Gastrocnemius medialis (tissue), 4 donors: ENCODE data around the gene RBM7. TPM values are rescaled to one million over a fixed set of nuclear protein-coding genes. Genes with fewer than 3 reads are reported as not detected.

Experiments used
- ATAC-seq, 2 donors: fragments of 150-250 bp; one replicate each; pipeline ENCODE4 v1.9.1; 2016
- DNase-seq, 2 donors: peaks; one replicate each; pipeline ENCODE4 v3.0.0-alpha.2; 2019
- H3K27ac ChIP-seq, 4 donors: fragments of 200-600 bp; sonication (generic); 1 replicate in 1 of 4; 2 replicates in 3 of 4; pipeline ENCODE4 v1.5.1; 2016 to 2018; ENCODE audit warnings: mild to moderate bottlenecking in 2 of 4, moderate library complexity in 1 of 4
- H3K27me3 ChIP-seq, 3 donors: fragments of 200-600 bp; sonication (generic) in 2 of 3; 1 replicate in 1 of 3; 2 replicates in 2 of 3; pipeline versions ENCODE4 v1.5.1 to v1.6.0; 2016 to 2019; ENCODE audit warnings: mild to moderate bottlenecking in 1 of 3, moderate library complexity in 1 of 3
- H3K36me3 ChIP-seq, 2 donors: fragments of 200-600 bp; sonication (generic) in 1 of 2; one replicate each; pipeline ENCODE4 v1.5.1; 2017 to 2018
- H3K4me1 ChIP-seq, 2 donors: fragments of 200-600 bp; sonication (generic) in 1 of 2; one replicate each; pipeline ENCODE4 v1.5.1; 2016 to 2017; ENCODE audit warnings: mild to moderate bottlenecking in 2 of 2
- H3K4me3 ChIP-seq, 4 donors: fragments of 200-600 bp; sonication (generic) in 3 of 4; 1 replicate in 1 of 4; 2 replicates in 3 of 4; pipeline ENCODE4 v1.5.1; 2016 to 2019; ENCODE audit warnings: mild to moderate bottlenecking in 2 of 4
- H3K9me3 ChIP-seq, 3 donors: fragments of 200-600 bp; sonication (generic) in 2 of 3; 1 replicate in 1 of 3; 2 replicates in 2 of 3; pipeline ENCODE4 v1.5.1; 2016 to 2019
- CTCF ChIP-seq, 5 experiments: fragments of 450-650 bp in 3 of 5; fragments of 200-600 bp in 2 of 5; sonication (generic) in 2 of 5; IDR thresholded peaks in 4 of 5; conservative IDR thresholded peaks in 1 of 5; 1 replicate in 4 of 5; 2 replicates in 1 of 5; pipeline ENCODE4 v1.5.1; 2016 to 2019; ENCODE audit warnings: antibody characterized with exemption in 5 of 5, mild to moderate bottlenecking in 3 of 5, moderate library complexity in 3 of 5
- POLR2A ChIP-seq, 2 donors: fragments of 450-650 bp; IDR thresholded peaks; one replicate each; pipeline ENCODE4 v1.6.1; 2017; ENCODE audit warnings: antibody characterized with exemption in 2 of 2, mild to moderate bottlenecking in 2 of 2, moderate library complexity in 2 of 2
- in situ Hi-C, 4 donors: fragments of 200-750 bp; cut with MboI; loops; one replicate each; pipeline versions ENCODE4 v1.15.0 to v1.8.0; 2017; ENCODE audit warnings: low sequenced_read_pairs in 4 of 4
- intact Hi-C: fragments of 100-400 bp; cut with DNase I; formaldehyde crosslinking; loops from one replicate; pipeline ENCODE4 v1.15.1; 2023; ENCODE audit warnings: low total_unique reads
- total RNA-seq, 4 donors: library from RNA; depleted of rRNA; stranded (reverse); fragments of >200 nt; gene quantifications; one replicate each; pipeline versions ENCODE4 v1.1.0 to v1.2.3, GENCODE V29; 2016

The RBM7 gene
- total RNA-seq, 4 donors from 2014 or later, result 6.2 to 14.9 (median 11.6) TPM

GRCh38 chr11:114392735-114393667 lies 7.5 kb upstream of the RBM7 start:
- ATAC-seq (no peak), DNase-seq (no peak)
- Histone ChIP-seq H3K27me3 (peaks cover 0 to 2% (median 0%) of the 10 kb centered on the region in 3 donors), H3K36me3 (no peaks in the 10 kb centered on the region), H3K27ac (no peak overlapping the region), H3K4me1 (no peaks in the 10 kb centered on the region), H3K4me3 (no peak overlapping the region), H3K9me3 (no peaks in the 10 kb centered on the region)
- in situ Hi-C loops (no loop called here), intact Hi-C loops (no loop called here)
- no peak for TF ChIP-seq CTCF (IDR thresholded peaks at IDR 0.05 in 4 of 5, conservative IDR thresholded peaks at IDR 0.05 in 1 of 5)
- no peak for TF ChIP-seq POLR2A (IDR thresholded peaks at IDR 0.05)

- no peaks in the 10 kb centered on the region for H3K36me3 ChIP-seq
- H3K4me3 ChIP-seq, result no peak overlapping the region
- H3K27me3 ChIP-seq, result peaks cover 0 to 1% (median 0%) of the 10 kb centered on the region in 3 donors
- ATAC-seq (no peak), DNase-seq (no peak)
- in situ Hi-C loops (no loop called here), intact Hi-C loops (loop anchor here (5.0 kb wide), 1 partner anchor 48 kb away; no protein-coding TSS in a partner anchor)
- H3K4me1 ChIP-seq, result peaks cover 12% of the 10 kb centered on the region in 2 donors
- no peak overlapping the region for H3K27ac ChIP-seq
- H3K9me3 ChIP-seq, result no peaks in the 10 kb centered on the region
- TF ChIP-seq CTCF (IDR thresholded peaks at IDR 0.05 in 4 of 5, conservative IDR thresholded peaks at IDR 0.05 in 1 of 5) (no peak), POLR2A (IDR thresholded peaks at IDR 0.05) (no peak)
Observed at GRCh38 chr11:114395736-114396135, 4.7 kb upstream of the RBM7 start.

- in situ Hi-C loops (no loop called here), intact Hi-C loops (loop anchor here (5.0 kb wide), 1 partner anchor 50 kb away; no protein-coding TSS in a partner anchor)
- H3K27me3 ChIP-seq, result no peaks in the 10 kb centered on the region
- no peak overlapping the region for H3K4me3 ChIP-seq
- ATAC-seq, result no peak
- H3K9me3 ChIP-seq, result no peaks in the 10 kb centered on the region
- peaks cover 18 to 20% of the 10 kb centered on the region in 2 donors for H3K4me1 ChIP-seq
- no peaks in the 10 kb centered on the region for H3K36me3 ChIP-seq
- TF ChIP-seq CTCF (IDR thresholded peaks at IDR 0.05 in 4 of 5, conservative IDR thresholded peaks at IDR 0.05 in 1 of 5) (no peak), POLR2A (IDR thresholded peaks at IDR 0.05) (no peak)
- no peak overlapping the region for H3K27ac ChIP-seq
- DNase-seq, result no peak
Observed at GRCh38 chr11:114396916-114397315, 3.5 kb upstream of the RBM7 start.

DNA sequence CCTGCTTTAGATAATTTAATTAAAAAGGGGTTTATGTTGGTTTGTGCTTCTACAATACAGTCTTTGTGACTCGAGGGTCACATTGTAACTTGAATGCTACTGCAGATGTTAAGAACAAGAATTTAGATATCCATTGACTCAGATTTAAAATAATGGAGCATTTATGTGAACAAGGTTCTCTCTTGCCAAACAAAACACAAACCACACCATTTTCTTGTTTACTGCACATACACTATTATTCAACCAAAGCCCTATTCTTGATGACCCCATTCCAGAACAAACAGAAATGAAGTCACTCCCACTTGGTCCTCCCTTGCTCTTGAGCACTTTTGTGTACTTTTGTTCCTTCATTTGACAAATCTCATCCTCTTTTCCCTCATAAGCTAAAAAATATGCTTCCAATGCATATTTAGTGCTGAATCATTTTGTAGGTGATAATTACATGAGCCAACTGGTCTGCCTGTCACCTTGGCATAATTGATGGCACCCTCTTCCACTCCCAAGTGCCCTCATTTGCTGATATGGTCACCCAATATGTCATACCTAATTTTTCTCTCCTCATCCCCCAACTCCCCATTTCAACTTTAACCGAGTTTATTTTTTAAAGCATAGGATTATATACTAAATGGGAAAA lies 3.0 kb upstream of the RBM7 start:
- Histone ChIP-seq H3K9me3 (no peaks in the 10 kb centered on the region), H3K27ac (no peak overlapping the region), H3K27me3 (no peaks in the 10 kb centered on the region), H3K36me3 (no peaks in the 10 kb centered on the region), H3K4me1 (peaks cover 20 to 21% of the 10 kb centered on the region in 2 donors), H3K4me3 (no peak overlapping the region)
- in situ Hi-C loops, result no loop called here
- ATAC-seq, result no peak
- no peak for TF ChIP-seq POLR2A (IDR thresholded peaks at IDR 0.05)
- TF ChIP-seq CTCF (IDR thresholded peaks at IDR 0.05 in 4 of 5, conservative IDR thresholded peaks at IDR 0.05 in 1 of 5), result no peak
- DNase-seq, result no peak
- intact Hi-C loops, result loop anchor here (5.0 kb wide), 1 partner anchor 50 kb away; no protein-coding TSS in a partner anchor
